ENCODE data around the gene DENND6B. TPM values are rescaled to one million over a fixed set of nuclear protein-coding genes. Genes with fewer than 3 reads are reported as not detected.
A peak's percentile ranks its signal among the peaks of the same experiment; 100 is the strongest.

Gene DENND6B
- total and polyA plus RNA-seq, 12 donors, result 1.1 to 3.6 (median 2.0) TPM

- Histone ChIP-seq H3K9me3 (no peaks in the 10 kb centered on the region), H3K27me3 (peaks cover 0 to 16% (median 0%) of the 10 kb centered on the region in 7 donors), H3K4me1 (peaks cover 63 to 100% (median 84%) of the 10 kb centered on the region in 9 donors), H3K27ac (peak overlapping the region in 9 of 10 donors; percentile 60 to 81 (median 68)), H3K36me3 (peaks cover 0 to 18% (median 0%) of the 10 kb centered on the region in 9 donors), H3K4me3 (peak overlapping the region; percentile 6 to 56 (median 44))
- ATAC-seq (peak in 2 of 8 donors; percentile 6 to 25), DNase-seq (peak; percentile 34 to 46)
- intact Hi-C loops (cut with DNase I), result no loop called here
- WGBS, 2 donors, result 34 to 38% methylated on average over 52 to 59 of the region's 59 CpGs
- peak in 2 of 9 donors; percentile 13 to 18 for TF ChIP-seq CTCF (IDR thresholded peaks at IDR 0.05)
Observed at GRCh38 chr22:50298937-50299784, 27.7 kb downstream of the DENND6B start.

- Histone ChIP-seq H3K36me3 (peaks cover 0 to 18% (median 0%) of the 10 kb centered on the region in 9 donors), H3K27ac (peak overlapping the region in 5 of 10 donors; percentile 63 to 81 (median 65)), H3K4me1 (peaks cover 63 to 100% (median 84%) of the 10 kb centered on the region in 9 donors), H3K9me3 (no peaks in the 10 kb centered on the region), H3K4me3 (no peak overlapping the region), H3K27me3 (peaks cover 0 to 22% (median 0%) of the 10 kb centered on the region in 7 donors)
- no peak for DNase-seq
- intact Hi-C loops (cut with DNase I), result no loop called here
- 82 to 84% methylated on average over 4 of the region's 4 CpGs for WGBS, 2 donors
- ATAC-seq, result no peak
- no peak for TF ChIP-seq CTCF (IDR thresholded peaks at IDR 0.05)
Observed at GRCh38 chr22:50298266-50298637, 28.6 kb downstream of the DENND6B start.

- DNase-seq (no peak), ATAC-seq (no peak)
- Histone ChIP-seq H3K27me3 (peaks cover 0 to 26% (median 0%) of the 10 kb centered on the region in 7 donors), H3K4me3 (no peak overlapping the region), H3K4me1 (peaks cover 67 to 100% (median 84%) of the 10 kb centered on the region in 9 donors), H3K27ac (peak overlapping the region in 8 of 10 donors; percentile 15 to 81 (median 52)), H3K9me3 (no peaks in the 10 kb centered on the region), H3K36me3 (peaks cover 0 to 18% (median 0%) of the 10 kb centered on the region in 9 donors)
- no peak for TF ChIP-seq CTCF (IDR thresholded peaks at IDR 0.05)
- intact Hi-C loops (cut with DNase I), result no loop called here
- 86 to 87% methylated on average over 20 of the region's 20 CpGs for WGBS, 2 donors
Observed at GRCh38 chr22:50297510-50298265, 29.1 kb downstream of the DENND6B start.

All from heart right ventricle (tissue), 16 donors.